Psoas muscle (tissue), 8 donors: ENCODE measurements around the gene CXXC5. TPM values are rescaled to one million over a fixed set of nuclear protein-coding genes. Genes with fewer than 3 reads are reported as not detected.

Experiments
- ATAC-seq, 4 donors: fragments of 200-7000 bp; cut with Tn5 transposase; one replicate each; pipeline ENCODE4 v1.9.1; 2020; ENCODE audit warnings: moderate library complexity in 3 of 4, mild to moderate bottlenecking in 2 of 4
- DNase-seq, 2 donors: peaks; one replicate each; pipeline ENCODE4 v3.0.0-alpha.2; 2020
- H3K27ac ChIP-seq: fragments of 200-600 bp; one replicate; pipeline ENCODE4 v1.8.0; 2022
- H3K27me3 ChIP-seq, 3 donors: fragments of 200-600 bp in 1 of 3; one replicate each; pipeline versions ENCODE4 v1.6.1 to v1.8.0; 2013 to 2022; ENCODE audit warnings: low read length in 2 of 3, mild to moderate bottlenecking in 2 of 3, moderate library complexity in 1 of 3; ENCODE audit not compliant: insufficient read depth in 3 of 3
- H3K36me3 ChIP-seq, 2 donors: fragments of 200-600 bp in 1 of 2; one replicate each; pipeline versions ENCODE4 v1.6.1 to v1.8.0; 2013 to 2022; ENCODE audit warnings: low read depth in 1 of 2, mild to moderate bottlenecking in 1 of 2, moderate library complexity in 1 of 2; ENCODE audit not compliant: insufficient read depth in 1 of 2
- H3K4me1 ChIP-seq: fragments of 200-600 bp; one replicate; pipeline ENCODE4 v1.8.0; 2022
- H3K4me3 ChIP-seq: fragments of 200-600 bp; one replicate; pipeline ENCODE4 v1.8.0; 2022; ENCODE audit warnings: mild to moderate bottlenecking
- H3K9me3 ChIP-seq: fragments of 200-600 bp; one replicate; pipeline ENCODE4 v1.8.0; 2022
- WGBS, 3 donors: extraction: QIAGEN DNeasy Blood & Tissue Kit; methylation state at CpG; one replicate each; pipeline versions ENCODE4 v1.1.6 to v1.1.7; 2013; 5-methylcytosine and 5-hydroxymethylcytosine counted together
- intact Hi-C, 2 donors: fragments of 100-400 bp; cut with DNase I; formaldehyde crosslinking; loops; one replicate each; pipeline versions ENCODE4 v1.11.0 to v1.14.2; 2022
- polyA plus RNA-seq, 3 donors: library from polyadenylated mRNA; stranded (reverse); fragments of 200-250 nt; gene quantifications; one replicate each; pipeline ENCODE4 v1.2.3, GENCODE V29; 2013
- total RNA-seq, 4 donors: library from RNA; stranded (reverse); fragmentation: NEBNext Ultra II Directional in 2 of 4; extraction: Animal tissue kit (Norgen Biotek cat#: 25700) in 2 of 4; gene quantifications; one replicate each; pipeline versions ENCODE4 v1.2.1 to v1.2.4, GENCODE V29; 2021 to 2023
- TF ChIP-seq, protein P1 (sequence below): fragments of 200-600 bp; IDR thresholded peaks from one replicate; pipeline ENCODE4 v1.8.0; 2022; ENCODE audit warnings: antibody characterized with exemption
- donor health status: healthy with polysubstance abuse.
- donor health status: DM: no; HTN: no; CAD: no; lungs with moderate emphysema.
- donor health status: Bipolar disorder and iron deficiency.
- donor health status: healthy.
- donor health status: DM: yes; HTN: yes; CAD: no.
- donor health status: DM: no; HTN: no; CAD: no.
- donor health status: DM: no; HTN: no; CAD: no.
- donor health status: DM: yes; HTN: yes; CAD: no.

CXXC5 gene
- total and polyA plus RNA-seq, 7 donors, result 24.5 to 88.3 (median 47.2) TPM

DNA sequence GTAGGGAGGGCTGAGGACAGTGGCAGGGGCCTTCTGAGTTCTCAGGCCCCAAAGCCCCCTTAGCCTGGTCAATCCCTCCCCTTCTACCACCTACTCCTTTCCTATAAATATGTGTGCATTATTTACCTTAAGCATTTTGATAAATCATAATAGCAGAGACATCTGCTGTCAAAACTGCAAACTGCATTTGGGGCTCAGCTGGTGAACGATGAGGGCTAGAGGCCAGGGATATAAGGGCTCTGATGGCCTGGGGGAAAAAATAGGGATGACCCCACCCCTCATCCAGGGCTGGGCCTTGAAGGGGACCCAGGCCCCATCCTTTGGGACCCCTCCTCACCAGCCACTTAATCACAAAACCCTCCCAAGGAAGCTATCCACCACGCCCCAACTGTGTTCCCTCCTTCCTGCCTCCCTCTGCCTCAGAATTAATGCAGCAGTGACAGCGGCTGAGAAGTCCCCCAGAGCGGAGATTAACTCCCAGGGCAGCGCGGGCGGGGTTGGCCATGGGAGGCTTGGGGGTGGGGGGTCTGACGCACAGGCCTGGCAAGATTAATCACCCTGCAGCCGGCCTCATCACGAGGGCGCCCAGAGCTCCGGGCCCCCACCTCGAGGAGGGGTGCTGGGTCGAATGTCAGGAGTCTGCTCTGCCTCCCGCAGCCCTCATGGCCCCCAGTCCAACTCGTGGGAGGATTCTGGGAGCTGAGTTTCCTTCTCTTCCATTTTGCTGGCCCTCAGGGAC, 42.1 kb downstream of the CXXC5 start:
- no peak for DNase-seq
- Histone ChIP-seq H3K4me1 (peaks cover 67% of the 10 kb centered on the region), H3K9me3 (no peaks in the 10 kb centered on the region), H3K4me3 (peak overlapping the region; percentile 12), H3K27ac (peak overlapping the region; percentile 34), H3K36me3 (no peaks in the 10 kb centered on the region), H3K27me3 (no peaks in the 10 kb centered on the region)
- TF ChIP-seq, protein P1, sequence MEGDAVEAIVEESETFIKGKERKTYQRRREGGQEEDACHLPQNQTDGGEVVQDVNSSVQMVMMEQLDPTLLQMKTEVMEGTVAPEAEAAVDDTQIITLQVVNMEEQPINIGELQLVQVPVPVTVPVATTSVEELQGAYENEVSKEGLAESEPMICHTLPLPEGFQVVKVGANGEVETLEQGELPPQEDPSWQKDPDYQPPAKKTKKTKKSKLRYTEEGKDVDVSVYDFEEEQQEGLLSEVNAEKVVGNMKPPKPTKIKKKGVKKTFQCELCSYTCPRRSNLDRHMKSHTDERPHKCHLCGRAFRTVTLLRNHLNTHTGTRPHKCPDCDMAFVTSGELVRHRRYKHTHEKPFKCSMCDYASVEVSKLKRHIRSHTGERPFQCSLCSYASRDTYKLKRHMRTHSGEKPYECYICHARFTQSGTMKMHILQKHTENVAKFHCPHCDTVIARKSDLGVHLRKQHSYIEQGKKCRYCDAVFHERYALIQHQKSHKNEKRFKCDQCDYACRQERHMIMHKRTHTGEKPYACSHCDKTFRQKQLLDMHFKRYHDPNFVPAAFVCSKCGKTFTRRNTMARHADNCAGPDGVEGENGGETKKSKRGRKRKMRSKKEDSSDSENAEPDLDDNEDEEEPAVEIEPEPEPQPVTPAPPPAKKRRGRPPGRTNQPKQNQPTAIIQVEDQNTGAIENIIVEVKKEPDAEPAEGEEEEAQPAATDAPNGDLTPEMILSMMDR, result peak; percentile 63
- intact Hi-C loops, result loop anchor here (2.0 to 5.0 kb wide), 2 partner anchors 55 to 72 kb away; no protein-coding TSS in a partner anchor
- WGBS, 3 donors, result 7 to 17% (median 9%) methylated on average over 16 of the region's 16 CpGs
- peak in 3 of 4 donors; percentile 3 to 21 (median 3) for ATAC-seq

DNA sequence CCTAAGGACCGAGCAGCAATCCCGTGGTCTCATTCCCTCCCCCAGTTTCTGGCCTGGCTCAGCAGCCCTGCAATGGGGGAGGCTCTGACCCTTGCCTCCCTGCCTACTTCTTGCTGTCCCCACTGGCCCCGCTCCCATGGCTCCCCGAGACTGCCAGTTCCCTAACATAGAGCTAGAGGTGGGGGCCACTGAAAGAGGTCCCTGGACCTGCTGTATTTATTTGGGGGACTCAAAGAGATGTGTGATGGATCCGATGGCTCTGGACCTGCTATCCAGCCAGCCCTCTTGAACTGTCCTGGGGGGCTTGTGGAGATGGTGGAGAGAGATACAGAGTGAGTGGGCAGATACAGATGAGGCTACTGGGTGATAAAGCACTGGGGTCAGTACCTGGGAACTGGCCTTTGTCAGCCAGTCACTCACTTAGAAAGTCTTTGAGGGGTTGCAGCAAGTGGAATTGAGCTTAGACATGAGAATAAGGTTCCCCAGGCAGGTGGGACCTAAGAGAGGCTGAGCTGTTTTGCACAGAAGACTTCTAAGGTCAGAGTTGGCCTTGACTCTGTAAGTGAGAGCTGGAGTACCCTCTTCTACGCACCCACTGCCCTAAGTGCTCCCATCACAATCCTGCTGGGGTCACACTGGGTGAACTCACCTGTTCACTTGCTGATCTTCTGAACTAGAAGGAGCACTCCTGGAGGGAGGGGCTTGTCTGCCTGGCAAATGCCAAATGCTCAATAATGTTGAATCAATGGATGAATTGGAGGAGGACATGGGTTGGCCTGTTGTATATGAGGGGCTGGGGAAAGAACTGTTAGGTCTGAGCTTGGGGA, 42.9 kb downstream of the CXXC5 start:
- intact Hi-C loops, result loop anchor here (2.0 to 5.0 kb wide), 2 partner anchors 56 to 71 kb away; no protein-coding TSS in a partner anchor
- Histone ChIP-seq H3K27me3 (no peaks in the 10 kb centered on the region), H3K4me1 (peaks cover 61% of the 10 kb centered on the region), H3K9me3 (no peaks in the 10 kb centered on the region), H3K36me3 (no peaks in the 10 kb centered on the region), H3K27ac (peak overlapping the region; percentile 16), H3K4me3 (no peak overlapping the region)
- TF ChIP-seq, protein P1, result no peak
- ATAC-seq (no peak), DNase-seq (no peak)
- 58 to 74% (median 61%) methylated on average over 6 of the region's 6 CpGs for WGBS, 3 donors

DNA sequence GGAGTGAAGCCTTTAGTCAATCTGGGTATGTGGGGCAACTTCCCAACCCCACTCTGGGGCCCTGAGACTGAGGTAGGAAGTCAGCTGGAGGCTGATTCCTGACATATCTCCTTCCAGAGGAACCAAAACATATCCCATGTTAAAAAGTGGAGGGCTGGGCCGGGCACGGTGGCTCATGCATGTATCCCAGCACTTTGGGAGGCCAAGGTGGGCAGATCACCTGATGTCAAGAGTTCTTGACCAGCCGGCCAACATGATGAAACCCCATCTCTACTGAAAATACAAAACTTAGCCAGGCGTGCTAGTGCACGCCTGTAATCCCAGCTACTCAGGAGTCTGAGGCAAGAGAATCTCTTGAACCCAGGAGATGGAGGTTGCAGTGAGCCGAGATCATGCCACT, 44.0 kb downstream of the CXXC5 start:
- Histone ChIP-seq H3K4me1 (peaks cover 57% of the 10 kb centered on the region), H3K9me3 (no peaks in the 10 kb centered on the region), H3K36me3 (no peaks in the 10 kb centered on the region), H3K4me3 (no peak overlapping the region), H3K27me3 (no peaks in the 10 kb centered on the region), H3K27ac (no peak overlapping the region)
- 53 to 84% (median 55%) methylated on average over 6 of the region's 6 CpGs for WGBS, 3 donors
- ATAC-seq, result no peak
- intact Hi-C loops, result loop anchor here in 1 of 2 donors (5.0 kb wide), 1 partner anchor 70 kb away; no protein-coding TSS in a partner anchor
- no peak for DNase-seq
- TF ChIP-seq, protein P1, result no peak

DNA sequence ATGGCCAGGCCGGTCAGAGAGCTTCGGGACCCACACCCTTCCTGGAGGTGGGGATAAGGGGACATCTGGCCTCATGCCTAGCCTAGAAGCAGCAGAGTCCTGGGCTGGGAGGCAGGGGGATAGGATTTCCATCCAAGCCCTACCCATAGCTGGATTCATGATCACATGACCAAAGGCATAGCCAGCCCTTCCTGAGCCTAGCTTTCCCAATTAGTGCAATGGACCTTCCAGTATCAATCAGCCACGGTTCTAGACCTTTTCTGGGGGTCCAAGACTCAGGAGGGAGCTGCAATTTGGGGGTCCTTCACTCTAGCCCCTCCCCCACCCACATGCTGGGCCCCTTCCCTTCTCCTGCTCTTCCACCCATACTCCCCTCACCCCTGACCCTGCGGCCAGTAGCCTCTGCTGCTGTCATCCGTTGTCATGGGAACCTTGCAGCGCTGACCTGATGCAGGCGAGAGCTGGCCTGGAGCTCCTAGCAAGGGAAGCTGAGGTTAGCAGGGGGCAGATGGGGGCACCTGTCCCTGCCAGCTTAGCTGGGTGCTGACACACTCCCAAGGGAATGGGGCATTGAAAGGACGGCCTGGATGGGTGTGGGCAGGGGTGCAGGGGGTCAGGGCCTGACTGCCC, 44.6 kb downstream of the CXXC5 start:
- no peak for DNase-seq
- H3K27me3 ChIP-seq, result no peaks in the 10 kb centered on the region
- no peak for ATAC-seq
- 25 to 38% (median 32%) methylated on average over 7 to 8 of the region's 8 CpGs for WGBS, 3 donors
- no peaks in the 10 kb centered on the region for H3K36me3 ChIP-seq
- no peaks in the 10 kb centered on the region for H3K9me3 ChIP-seq
- no peak overlapping the region for H3K27ac ChIP-seq
- TF ChIP-seq, protein P1, result no peak
- peaks cover 54% of the 10 kb centered on the region for H3K4me1 ChIP-seq
- intact Hi-C loops, result loop anchor here in 1 of 2 donors (5.0 kb wide), 1 partner anchor 70 kb away; no protein-coding TSS in a partner anchor
- no peak overlapping the region for H3K4me3 ChIP-seq
